Epithelial cell of esophagus (primary cell): ENCODE results near the gene SUGCT.
"Not testable (repeated sequence)": the region's sequence is repeated elsewhere in the genome, so short reads cannot be mapped to it uniquely, and the experiment has no call there.

Experiments used
- DNase-seq: peaks from one replicate; pipeline ENCODE4 v3.0.0; 2010; ENCODE audit warnings: low read depth
- H3K4me3 ChIP-seq: 2 replicates; pipeline ENCODE4 v1.5.1; 2011; ENCODE audit warnings: mild to moderate bottlenecking, low read length, control low read depth
- CTCF ChIP-seq: IDR thresholded peaks from 2 replicates; pipeline ENCODE4 v1.5.1; 2011; ENCODE audit warnings: low read depth, mild to moderate bottlenecking, low read length, control low read depth, inconsistent platforms; ENCODE audit not compliant: insufficient read depth; ENCODE audit errors: missing control alignments

SUGCT gene

DNA sequence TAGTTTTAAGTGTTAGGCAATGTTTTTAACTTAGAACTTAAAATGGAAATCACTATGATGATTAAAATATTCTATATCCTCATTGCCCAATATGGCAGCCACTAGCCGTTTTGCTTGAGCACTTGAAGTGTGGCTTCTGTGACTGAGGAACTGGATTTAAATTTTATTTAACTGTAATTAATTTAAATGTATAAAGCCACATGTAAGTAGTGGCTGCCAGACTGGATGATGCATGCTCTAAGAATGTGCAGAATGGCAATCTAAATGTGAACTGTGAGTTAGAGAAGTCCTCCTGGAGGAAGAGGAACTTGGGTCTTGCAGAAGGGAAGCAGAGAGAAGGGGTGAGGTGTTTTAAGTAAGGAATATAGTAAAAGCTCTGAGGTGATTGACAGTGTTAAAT is 451.4 kb downstream of the SUGCT start:
- no peak for TF ChIP-seq CTCF
- peak; percentile 59 for DNase-seq
- no peak overlapping the region for H3K4me3 ChIP-seq

- no peak for TF ChIP-seq CTCF
- no peak for DNase-seq
- H3K4me3 ChIP-seq: no peak overlapping the region
Observed at GRCh38 chr7:40587419-40587818, 452.6 kb downstream of the SUGCT start.

GRCh38 chr7:40595129-40595528 is 460.3 kb downstream of the SUGCT start:
- TF ChIP-seq CTCF: no peak
- no peak overlapping the region for H3K4me3 ChIP-seq
- no peak for DNase-seq

- DNase-seq: no peak
- TF ChIP-seq CTCF: no peak
- H3K4me3 ChIP-seq: no peak overlapping the region
Observed at GRCh38 chr7:40595832-40596231, 461.0 kb downstream of the SUGCT start.

DNA sequence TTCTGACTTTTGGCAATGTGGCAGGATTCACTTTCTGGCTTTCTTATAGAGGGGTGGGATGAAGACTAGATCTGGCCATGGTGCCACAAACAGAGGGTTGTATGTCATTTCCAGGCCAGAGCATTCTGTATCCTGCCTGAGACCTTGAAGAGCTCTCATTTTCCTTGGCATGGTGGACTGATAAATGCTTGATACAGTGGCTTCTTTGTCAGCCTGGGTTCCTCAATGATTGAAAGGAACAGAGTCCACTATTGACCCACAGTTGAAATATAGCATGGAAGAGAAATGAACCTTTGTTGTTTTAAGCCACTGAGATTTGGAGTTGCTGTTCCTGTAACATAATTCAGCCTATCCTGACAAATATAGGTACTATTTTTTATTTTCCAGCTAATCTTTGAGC is 462.7 kb downstream of the SUGCT start:
- TF ChIP-seq CTCF: no peak
- H3K4me3 ChIP-seq: no peak overlapping the region
- no peak for DNase-seq

DNA sequence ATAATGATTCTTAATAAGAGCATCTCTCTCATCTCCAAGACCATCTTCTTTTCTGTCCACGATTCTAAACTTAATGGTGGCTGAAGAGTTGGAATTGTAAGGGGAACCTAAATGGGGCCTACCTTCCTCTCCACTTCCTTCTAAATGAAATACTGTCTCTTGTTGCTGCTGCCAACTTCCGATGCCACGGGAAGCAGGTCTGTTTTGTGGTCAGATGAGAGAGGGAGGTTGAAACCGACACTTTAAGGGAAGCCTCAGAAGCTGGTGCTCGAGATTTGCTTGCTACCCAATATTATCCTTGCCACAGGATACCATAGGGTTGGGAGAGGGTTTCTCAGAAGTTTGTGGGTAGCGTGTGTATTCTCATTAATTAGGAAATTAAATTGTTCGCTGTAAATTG is 464.1 kb downstream of the SUGCT start:
- no peak overlapping the region for H3K4me3 ChIP-seq
- TF ChIP-seq CTCF: no peak
- DNase-seq: no peak

- no peak for DNase-seq
- no peak overlapping the region for H3K4me3 ChIP-seq
- no peak for TF ChIP-seq CTCF
Observed at GRCh38 chr7:40599836-40600235, 465.0 kb downstream of the SUGCT start.

GRCh38 chr7:40602351-40602750 is 467.5 kb downstream of the SUGCT start:
- not testable (repeated sequence) for H3K4me3 ChIP-seq, DNase-seq
